DOHH2 (cell line): ENCODE measurements around the gene ALK.

Experiments used
- EZH2phosphoT487 ChIP-seq: fragments of 200-600 bp; sonication (generic); IDR thresholded peaks from 2 replicates; pipeline ENCODE4 v1.6.1; 2017; ENCODE audit warnings: borderline replicate concordance, mild to moderate bottlenecking, antibody characterized with exemption, low read length, moderate library complexity, mixed read lengths
- TF ChIP-seq, protein P1 (sequence below): fragments of 200-600 bp; sonication (generic); IDR thresholded peaks from one replicate; pipeline ENCODE4 v1.5.1; 2014; ENCODE audit warnings: antibody characterized with exemption, mild to moderate bottlenecking, low read depth, low read length; ENCODE audit not compliant: poor library complexity, severe bottlenecking

- TF ChIP-seq, protein P1, sequence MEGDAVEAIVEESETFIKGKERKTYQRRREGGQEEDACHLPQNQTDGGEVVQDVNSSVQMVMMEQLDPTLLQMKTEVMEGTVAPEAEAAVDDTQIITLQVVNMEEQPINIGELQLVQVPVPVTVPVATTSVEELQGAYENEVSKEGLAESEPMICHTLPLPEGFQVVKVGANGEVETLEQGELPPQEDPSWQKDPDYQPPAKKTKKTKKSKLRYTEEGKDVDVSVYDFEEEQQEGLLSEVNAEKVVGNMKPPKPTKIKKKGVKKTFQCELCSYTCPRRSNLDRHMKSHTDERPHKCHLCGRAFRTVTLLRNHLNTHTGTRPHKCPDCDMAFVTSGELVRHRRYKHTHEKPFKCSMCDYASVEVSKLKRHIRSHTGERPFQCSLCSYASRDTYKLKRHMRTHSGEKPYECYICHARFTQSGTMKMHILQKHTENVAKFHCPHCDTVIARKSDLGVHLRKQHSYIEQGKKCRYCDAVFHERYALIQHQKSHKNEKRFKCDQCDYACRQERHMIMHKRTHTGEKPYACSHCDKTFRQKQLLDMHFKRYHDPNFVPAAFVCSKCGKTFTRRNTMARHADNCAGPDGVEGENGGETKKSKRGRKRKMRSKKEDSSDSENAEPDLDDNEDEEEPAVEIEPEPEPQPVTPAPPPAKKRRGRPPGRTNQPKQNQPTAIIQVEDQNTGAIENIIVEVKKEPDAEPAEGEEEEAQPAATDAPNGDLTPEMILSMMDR = no peak
- no peak for TF ChIP-seq EZH2phosphoT487
Measured at GRCh38 chr2:29789911-29790485, 131.4 kb downstream of the ALK start.
